ENCODE data around the gene TMTC2.

DNA sequence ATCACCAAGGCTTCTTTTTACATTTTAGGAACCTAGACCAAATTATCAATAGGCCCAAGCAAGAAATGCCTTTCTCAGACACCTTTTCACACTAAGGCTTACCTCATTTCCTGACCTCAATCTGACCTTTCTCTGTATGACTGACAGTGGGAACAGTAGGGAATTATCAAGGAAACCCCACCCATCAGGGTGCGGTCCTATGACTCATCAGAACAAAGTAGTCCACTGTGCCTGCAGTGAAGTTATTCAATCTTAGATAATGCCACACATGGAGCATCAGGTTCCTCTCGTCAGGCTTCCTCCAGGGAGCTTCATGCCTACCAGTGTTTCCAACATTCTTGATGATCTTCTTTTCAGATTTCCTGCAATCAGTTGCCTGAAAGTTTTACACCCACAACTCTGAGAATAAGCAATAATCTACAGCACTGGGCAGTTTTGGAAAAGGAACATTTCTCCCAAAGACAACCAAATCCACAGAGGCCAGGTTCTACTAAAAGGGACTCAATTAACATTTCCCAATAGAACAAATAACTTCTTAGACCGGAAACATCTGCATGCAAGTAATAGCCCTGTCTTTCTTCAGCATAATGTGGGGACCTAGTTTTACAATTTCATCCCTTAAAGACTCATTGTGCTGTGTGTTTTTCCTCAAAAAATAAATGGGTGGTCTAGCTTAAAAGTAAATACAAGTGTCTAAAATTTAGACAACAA lies 35.9 kb upstream of the TMTC2 start:
- TF ChIP-seq POLR2A (IDR thresholded peaks at IDR 0.05) (no peak), CTCF (IDR thresholded peaks at IDR 0.05) (no peak)
